GM12801 (cell line): ENCODE data around the gene TLDC2.

Experiments
- CTCF ChIP-seq: IDR thresholded peaks from one replicate; pipeline ENCODE4 v1.5.1; 2011; ENCODE audit warnings: control low read depth; ENCODE audit not compliant: insufficient read length; ENCODE audit errors: extremely low read depth

TLDC2 gene

GRCh38 chr20:36848078-36848660 lies 27.8 kb upstream of the TLDC2 start:
- no peak for TF ChIP-seq CTCF

GRCh38 chr20:36848677-36849076 lies 27.3 kb upstream of the TLDC2 start:
- TF ChIP-seq CTCF, result no peak

- TF ChIP-seq CTCF, result no peak
Measured at GRCh38 chr20:36849333-36850065, 26.4 kb upstream of the TLDC2 start.

- no peak for TF ChIP-seq CTCF
Measured at GRCh38 chr20:36850759-36851158, 25.2 kb upstream of the TLDC2 start.

- no peak for TF ChIP-seq CTCF
Measured at GRCh38 chr20:36851490-36851889, 24.4 kb upstream of the TLDC2 start.

- no peak for TF ChIP-seq CTCF
Measured at GRCh38 chr20:36852187-36852586, 23.8 kb upstream of the TLDC2 start.

- no peak for TF ChIP-seq CTCF
Measured at GRCh38 chr20:36854348-36855240, 21.3 kb upstream of the TLDC2 start.
